Activated CD8-positive, alpha-beta T cell treated with anti-CD3 and anti-CD28 coated beads for 36 hours (primary cell): Measurements from ENCODE around the gene C5orf15. TPM values are rescaled to one million over a fixed set of nuclear protein-coding genes. Genes with fewer than 3 reads are reported as not detected.
"Not testable (repeated sequence)": the region's sequence is repeated elsewhere in the genome, so short reads cannot be mapped to it uniquely, and the experiment has no call there.

Source experiments
- ATAC-seq: fragments of 200-7000 bp; cut with Tn5 transposase; one replicate; pipeline ENCODE4 v1.10.0; 2021; ENCODE audit warnings: mild to moderate bottlenecking, moderate library complexity
- CTCF ChIA-PET: fragments of 350-600 bp; sonication (Branson Sonifier 250); formaldehyde crosslinking; loops from one replicate; lab custom pipeline; 2021; ENCODE audit warnings: antibody characterized with exemption; lab: Charles Lee
- POLR2A ChIA-PET: fragments of 350-600 bp; sonication (Branson Sonifier 250); formaldehyde crosslinking; loops from one replicate; lab custom pipeline; 2021; ENCODE audit warnings: antibody characterized with exemption; lab: Charles Lee
- DNase-seq: peaks from one replicate; pipeline ENCODE4 v3.0.0-alpha.2; 2020
- H3K27ac Mint-ChIP-seq: one replicate; pipeline ENCODE4 v1.8.0; 2021; ENCODE audit warnings: mild to moderate bottlenecking, mixed read lengths
- H3K27me3 Mint-ChIP-seq: one replicate; pipeline ENCODE4 v1.8.0; 2021; ENCODE audit warnings: mixed read lengths
- H3K36me3 Mint-ChIP-seq: one replicate; pipeline ENCODE4 v1.8.0; 2021; ENCODE audit warnings: low read depth, mixed read lengths
- H3K4me1 Mint-ChIP-seq: one replicate; pipeline ENCODE4 v1.8.0; 2021; ENCODE audit warnings: low read depth, mixed read lengths
- H3K4me3 Mint-ChIP-seq: one replicate; pipeline ENCODE4 v1.8.0; 2021; ENCODE audit warnings: mild to moderate bottlenecking, moderate library complexity, mixed read lengths
- H3K9me3 Mint-ChIP-seq: one replicate; pipeline ENCODE4 v1.8.0; 2021; ENCODE audit warnings: mixed read lengths
- CTCF ChIP-seq: fragments of 200-600 bp; IDR thresholded peaks from one replicate; pipeline ENCODE4 v1.8.0; 2022; ENCODE audit warnings: antibody characterized with exemption, mild to moderate bottlenecking
- intact Hi-C: fragments of 100-400 bp; cut with micrococcal nuclease; formaldehyde crosslinking; loops from one replicate; pipeline ENCODE4 v1.10.0; 2022
- total RNA-seq, 2 experiments: library from RNA; stranded (reverse); gene quantifications; one replicate each; pipeline ENCODE4 v1.2.3, GENCODE V29; 2021

C5orf15 gene
- total RNA-seq, 2 experiments from 2014 or later, result 27.4 to 30.8 TPM

- Mint-ChIP-seq H3K27me3 (no peaks in the 10 kb centered on the region), H3K9me3 (peaks cover 2% of the 10 kb centered on the region), H3K4me1 (peaks cover 30% of the 10 kb centered on the region), H3K4me3 (no peak overlapping the region), H3K36me3 (no peaks in the 10 kb centered on the region), H3K27ac (no peak overlapping the region)
- ChIA-PET CTCF (interaction anchor here (1.4 to 1.6 kb wide), 2 partner anchors 8 to 68 kb away, joined by 5 read pairs; no protein-coding TSS in a partner anchor), POLR2A (interaction anchor here (0.6 to 1.4 kb wide), 3 partner anchors 8 to 144 kb away, joined by 4 to 6 read pairs (median 4); no protein-coding TSS in a partner anchor)
- intact Hi-C loops, result loop anchor here (10.0 kb wide), 1 partner anchor 183 kb away; no protein-coding TSS in a partner anchor
- no peak for ATAC-seq
- no peak for DNase-seq
- no peak for TF ChIP-seq CTCF
Measured at GRCh38 chr5:133938039-133938821, 30.2 kb downstream of the C5orf15 start.

- ChIA-PET CTCF (interaction anchor here (1.6 kb wide), 1 partner anchor 67 kb away, joined by 5 read pairs; no protein-coding TSS in a partner anchor), POLR2A (interaction anchor here (0.6 to 1.1 kb wide), 2 partner anchors 21 to 58 kb away, joined by 3 to 4 read pairs; no protein-coding TSS in a partner anchor)
- DNase-seq, H3K4me3 Mint-ChIP-seq, ATAC-seq, H3K9me3 Mint-ChIP-seq, H3K36me3 Mint-ChIP-seq, H3K27me3 Mint-ChIP-seq, H3K27ac Mint-ChIP-seq: not testable (repeated sequence)
- H3K4me1 Mint-ChIP-seq, result peaks cover 36% of the 10 kb centered on the region
- intact Hi-C loops, result loop anchor here (10.0 kb wide), 1 partner anchor 183 kb away; no protein-coding TSS in a partner anchor
Measured at GRCh38 chr5:133937628-133938027, 30.8 kb downstream of the C5orf15 start.

- peaks cover 2% of the 10 kb centered on the region for H3K9me3 Mint-ChIP-seq
- no peaks in the 10 kb centered on the region for H3K36me3 Mint-ChIP-seq
- DNase-seq, result no peak
- CTCF ChIA-PET, result interaction anchor here (0.6 to 0.7 kb wide), 2 partner anchors 513 to 872 kb away, joined by 3 read pairs; no protein-coding TSS in a partner anchor
- intact Hi-C loops, result loop anchor here (10.0 kb wide), 1 partner anchor 182 kb away; no protein-coding TSS in a partner anchor
- H3K4me1 Mint-ChIP-seq, result peaks cover 42% of the 10 kb centered on the region
- POLR2A ChIA-PET, result no interaction called here
- H3K4me3 Mint-ChIP-seq, result no peak overlapping the region
- no peak for TF ChIP-seq CTCF
- no peak overlapping the region for H3K27ac Mint-ChIP-seq
- H3K27me3 Mint-ChIP-seq, result no peaks in the 10 kb centered on the region
- ATAC-seq, result no peak
Measured at GRCh38 chr5:133936651-133937015, 31.8 kb downstream of the C5orf15 start.

GRCh38 chr5:133935991-133936650 is 32.3 kb downstream of the C5orf15 start:
- peaks cover 47% of the 10 kb centered on the region for H3K4me1 Mint-ChIP-seq
- H3K27me3 Mint-ChIP-seq, ATAC-seq, POLR2A ChIA-PET, H3K36me3 Mint-ChIP-seq, H3K27ac Mint-ChIP-seq, H3K9me3 Mint-ChIP-seq, H3K4me3 Mint-ChIP-seq, DNase-seq: not testable (repeated sequence)
- CTCF ChIA-PET, result interaction anchor here (0.6 to 0.7 kb wide), 2 partner anchors 513 to 872 kb away, joined by 3 read pairs; no protein-coding TSS in a partner anchor
- intact Hi-C loops, result loop anchor here (10.0 kb wide), 1 partner anchor 181 kb away; no protein-coding TSS in a partner anchor

GRCh38 chr5:133935667-133935940 is 32.8 kb downstream of the C5orf15 start:
- H3K36me3 Mint-ChIP-seq, result no peaks in the 10 kb centered on the region
- ChIA-PET POLR2A (no interaction called here), CTCF (no interaction called here)
- H3K4me1 Mint-ChIP-seq, result peaks cover 51% of the 10 kb centered on the region
- no peak overlapping the region for H3K4me3 Mint-ChIP-seq
- intact Hi-C loops, result loop anchor here (10.0 kb wide), 1 partner anchor 181 kb away; no protein-coding TSS in a partner anchor
- TF ChIP-seq CTCF, result no peak
- peaks cover 2% of the 10 kb centered on the region for H3K9me3 Mint-ChIP-seq
- DNase-seq, result no peak
- H3K27ac Mint-ChIP-seq, result no peak overlapping the region
- ATAC-seq, result no peak
- H3K27me3 Mint-ChIP-seq, result no peaks in the 10 kb centered on the region
